ENCODE measurements around the gene CAD.
"Not testable (repeated sequence)": the region's sequence is repeated elsewhere in the genome, so short reads cannot be mapped to it uniquely, and the experiment has no call there.

- TF ChIP-seq POLR2A, POLR2AphosphoS5 (IDR thresholded peaks at IDR 0.05; ENCODE audit: low read depth, low read length): not testable (repeated sequence)
Observed at GRCh38 chr2:27198068-27198467, 19.1 kb upstream of the CAD start.

Data from GM12891 (cell line).